H9 (cell line): ENCODE data around the gene GRIN3B. TPM values are rescaled to one million over a fixed set of nuclear protein-coding genes. Genes with fewer than 3 reads are reported as not detected.

ENCODE experiments used
- DNase-seq: peaks from one replicate; pipeline ENCODE4 v3.0.0-alpha.2; 2017
- H2AFZ ChIP-seq: one replicate; pipeline ENCODE4 v1.6.1; 2013; ENCODE audit warnings: mild to moderate bottlenecking, low read length, control low read depth, moderate library complexity
- H2AK5ac ChIP-seq: 2 replicates; pipeline ENCODE4 v1.6.1; 2013; ENCODE audit warnings: low read length, control low read depth, mixed read lengths; ENCODE audit not compliant: insufficient read length
- H2BK120ac ChIP-seq: one replicate; pipeline ENCODE4 v1.6.1; 2013; ENCODE audit warnings: low read depth, mild to moderate bottlenecking, low read length, control low read depth, inconsistent platforms; ENCODE audit not compliant: poor library complexity, severe bottlenecking
- H2BK12ac ChIP-seq: 2 replicates; pipeline ENCODE4 v1.6.1; 2013; ENCODE audit warnings: low read length, control low read depth, mixed read lengths, low read depth; ENCODE audit not compliant: insufficient read length
- H2BK15ac ChIP-seq: 2 replicates; pipeline ENCODE4 v1.6.1; 2013; ENCODE audit warnings: low read depth, low read length, control low read depth
- H2BK20ac ChIP-seq: one replicate; pipeline ENCODE4 v1.6.1; 2013; ENCODE audit warnings: low read depth, mild to moderate bottlenecking, low read length, control low read depth, inconsistent platforms; ENCODE audit not compliant: poor library complexity, severe bottlenecking
- H2BK5ac ChIP-seq: 2 replicates; pipeline ENCODE4 v1.6.1; 2013; ENCODE audit warnings: low read length, control low read depth, mixed read lengths; ENCODE audit not compliant: insufficient read length
- H3K14ac ChIP-seq: 2 replicates; pipeline ENCODE4 v1.6.1; 2013; ENCODE audit warnings: low read length, control low read depth; ENCODE audit not compliant: insufficient read depth
- H3K18ac ChIP-seq: 2 replicates; pipeline ENCODE4 v1.6.1; 2013; ENCODE audit warnings: low read depth, mild to moderate bottlenecking, mixed read lengths, low read length, control low read depth; ENCODE audit not compliant: insufficient read length
- H3K23ac ChIP-seq: 2 replicates; pipeline ENCODE4 v1.6.1; 2013; ENCODE audit warnings: low read length, control low read depth, mixed read lengths, low read depth; ENCODE audit not compliant: insufficient read length
- H3K23me2 ChIP-seq: 2 replicates; pipeline ENCODE4 v1.6.1; 2013; ENCODE audit warnings: low read depth, mild to moderate bottlenecking, mixed read lengths, low read length, control low read depth; ENCODE audit not compliant: insufficient read length, poor library complexity, severe bottlenecking
- H3K27ac ChIP-seq: 2 replicates; pipeline ENCODE4 v1.5.1; 2013; ENCODE audit warnings: low read length, control low read depth, mixed read lengths, low read depth; ENCODE audit not compliant: insufficient read length
- H3K27me3 ChIP-seq: 2 replicates; pipeline ENCODE4 v1.6.1; 2013; ENCODE audit warnings: low read length, control low read depth, inconsistent platforms; ENCODE audit not compliant: insufficient read depth
- H3K4ac ChIP-seq: 2 replicates; pipeline ENCODE4 v1.6.1; 2013; ENCODE audit warnings: low read depth, mild to moderate bottlenecking, control low read depth, inconsistent platforms, low read length, moderate library complexity
- H3K4me1 ChIP-seq: 2 replicates; pipeline ENCODE4 v1.6.1; 2013; ENCODE audit warnings: low read length, control low read depth, inconsistent platforms; ENCODE audit not compliant: insufficient read depth
- H3K4me2 ChIP-seq: 2 replicates; pipeline ENCODE4 v1.6.1; 2013; ENCODE audit warnings: low read length, control low read depth, mixed read lengths; ENCODE audit not compliant: insufficient read length, insufficient read depth
- H3K56ac ChIP-seq: 2 replicates; pipeline ENCODE4 v1.6.1; 2013; ENCODE audit warnings: low read depth, mild to moderate bottlenecking, mixed read lengths, low read length, control low read depth; ENCODE audit not compliant: insufficient read length
- H3K79me1 ChIP-seq: 2 replicates; pipeline ENCODE4 v1.6.1; 2013; ENCODE audit warnings: low read depth, mild to moderate bottlenecking, moderate library complexity, low read length, control low read depth, inconsistent platforms; ENCODE audit not compliant: insufficient read depth, poor library complexity, severe bottlenecking
- H3K79me2 ChIP-seq: 2 replicates; pipeline ENCODE4 v1.6.1; 2013; ENCODE audit warnings: low read length, control low read depth, inconsistent platforms; ENCODE audit not compliant: insufficient read depth
- H3K9ac ChIP-seq: 2 replicates; pipeline ENCODE4 v1.6.1; 2013; ENCODE audit warnings: low read length, control low read depth, mixed read lengths; ENCODE audit not compliant: insufficient read length; ENCODE audit errors: extremely low read depth
- H3K9me3 ChIP-seq: one replicate; pipeline ENCODE4 v1.6.1; 2013; ENCODE audit warnings: low read depth, low read length, inconsistent platforms; ENCODE audit not compliant: control insufficient read depth
- H3T11ph ChIP-seq: one replicate; pipeline ENCODE4 v1.6.1; 2013; ENCODE audit warnings: mild to moderate bottlenecking, low read length, control low read depth, inconsistent platforms
- H4K20me1 ChIP-seq: one replicate; pipeline ENCODE4 v1.6.1; 2013; ENCODE audit not compliant: control insufficient read depth, insufficient read length, insufficient read depth
- H4K5ac ChIP-seq: 2 replicates; pipeline ENCODE4 v1.6.1; 2013; ENCODE audit warnings: low read depth, mild to moderate bottlenecking, mixed read lengths, low read length, control low read depth; ENCODE audit not compliant: insufficient read length
- H4K8ac ChIP-seq: replicated peaks from 2 replicates; pipeline ENCODE4 v1.6.1; 2013; ENCODE audit warnings: low read length, control low read depth, mixed read lengths, low read depth; ENCODE audit not compliant: insufficient read length
- H4K91ac ChIP-seq: 2 replicates; pipeline ENCODE4 v1.6.1; 2013; ENCODE audit warnings: low read depth, mild to moderate bottlenecking, moderate library complexity, mixed read lengths, low read length, control low read depth; ENCODE audit not compliant: insufficient read length
- H3K27ac Mint-ChIP-seq, 3 experiments: 2 replicates in 2 of 3; 3 replicates in 1 of 3; pipeline ENCODE4 v1.8.0; 2020 to 2021; ENCODE audit warnings: mixed read lengths in 3 of 3, mild to moderate bottlenecking in 1 of 3, moderate library complexity in 1 of 3
- H3K27me3 Mint-ChIP-seq: 2 replicates; pipeline ENCODE4 v1.8.0; 2021; ENCODE audit warnings: low read depth, mild to moderate bottlenecking, moderate library complexity, mixed read lengths
- H3K36me3 Mint-ChIP-seq, 3 experiments: 2 replicates in 2 of 3; 3 replicates in 1 of 3; pipeline ENCODE4 v1.8.0; 2020 to 2021; ENCODE audit warnings: low read depth in 3 of 3, mixed read lengths in 3 of 3; ENCODE audit not compliant: insufficient read depth in 1 of 3
- H3K4me1 Mint-ChIP-seq, 2 experiments: 2 replicates each; pipeline ENCODE4 v1.8.0; 2020; ENCODE audit warnings: mixed read lengths in 2 of 2
- H3K4me3 Mint-ChIP-seq, 2 experiments: 2 replicates in 1 of 2; 3 replicates in 1 of 2; pipeline ENCODE4 v1.8.0; 2020 to 2021; ENCODE audit warnings: mild to moderate bottlenecking in 2 of 2, mixed read lengths in 2 of 2, moderate library complexity in 1 of 2
- H3K9me3 Mint-ChIP-seq, 2 experiments: 2 replicates in 1 of 2; 3 replicates in 1 of 2; pipeline ENCODE4 v1.8.0; 2020; ENCODE audit warnings: mild to moderate bottlenecking in 2 of 2, mixed read lengths in 2 of 2, moderate library complexity in 1 of 2
- CTCF ChIP-seq: fragments of 200-600 bp; sonication (generic); conservative IDR thresholded peaks from 3 replicates; pipeline ENCODE4 v1.8.0; 2021; ENCODE audit warnings: antibody characterized with exemption, mild to moderate bottlenecking
- WGBS: extraction: QIAGEN DNeasy Blood & Tissue Kit; methylation state at CpG from one replicate; pipeline ENCODE4 v1.1.7; 2013; ENCODE audit warnings: missing lambda C conversion rate, low lambda C conversion rate, mixed read lengths; ENCODE audit not compliant: insufficient read length; ENCODE audit errors: extremely low coverage; 5-methylcytosine and 5-hydroxymethylcytosine counted together
- total RNA-seq: library from RNA; stranded (reverse); gene quantifications from 2 replicates; pipeline ENCODE4 v1.2.1, GENCODE V29; 2021

GRIN3B gene
- total RNA-seq, 1 experiment from 2014 or later = 1.0 TPM

GRCh38 chr19:1018932-1019615, 18.9 kb downstream of the GRIN3B start:
- no CpG with 5 or more reads among the region's 17 CpGs for WGBS
- Histone ChIP-seq H3K14ac (no peak overlapping the region), H2BK120ac (no peak overlapping the region), H3K79me2 (peaks cover 45% of the 10 kb centered on the region; the same call in 1 of the 2 replicates), H2BK12ac (no peak overlapping the region), H3K4me1 (no peaks in the 10 kb centered on the region; the same call in 1 of the 2 replicates), H3K4ac (no peak overlapping the region), H3K18ac (no peak overlapping the region), H3T11ph (no peak overlapping the region), H3K27ac (no peak overlapping the region), H3K79me1 (peaks cover 7% of the 10 kb centered on the region), H4K5ac (no peak overlapping the region), H4K91ac (no peak overlapping the region), H2AFZ (no peak overlapping the region), H4K20me1 (no peaks in the 10 kb centered on the region), H3K23ac (no peak overlapping the region), H2BK20ac (no peak overlapping the region), H3K23me2 (peaks cover 10% of the 10 kb centered on the region), H2AK5ac (no peak overlapping the region), H2BK5ac (no peak overlapping the region), H3K4me2 (peak overlapping the region; percentile 64), H3K56ac (no peak overlapping the region), H4K8ac (no peak overlapping the region), H2BK15ac (no peak overlapping the region), H3K9ac (no peak overlapping the region), H3K27me3 (no peaks in the 10 kb centered on the region), H3K9me3 (no peaks in the 10 kb centered on the region)
- DNase-seq = no peak
- TF ChIP-seq CTCF = no peak
- Mint-ChIP-seq H3K27ac (0 out of 7 replicates have a peak overlapping the region, but pooled peaks of 2 of the 3 experiments have one; percentile 36 to 48), H3K27me3 (no peaks in the 10 kb centered on the region; the same call in 1 of the 2 replicates), H3K4me3 (peak overlapping the region; percentile 89 to 91), H3K4me1 (peaks cover 17 to 35% of the 10 kb centered on the region in 2 experiments), H3K36me3 (peaks cover 2 to 9% (median 2%) of the 10 kb centered on the region in 3 experiments; a peak in 5 of 7 replicates), H3K9me3 (no peaks in the 10 kb centered on the region; a peak in 1 of 5 replicates)
